GM12878 (cell line): ENCODE data around the gene MYOM1. TPM values are rescaled to one million over a fixed set of nuclear protein-coding genes. Genes with fewer than 3 reads are reported as not detected.
A peak's percentile ranks its signal among the peaks of the same experiment; 100 is the strongest.

Experiments
- ATAC-seq: fragments of 200-7000 bp; cut with Tn5 transposase; 3 replicates; pipeline ENCODE4 v1.9.1; 2020; ENCODE audit warnings: mild to moderate bottlenecking, moderate library complexity
- BruUV-seq: library from RNA; stranded (reverse); fragments of 400-500 nt; replicated peaks from 2 replicates; lab custom pipeline; 2021; lab: Mats Ljungman, UMichigan
- CTCF ChIA-PET: fragments of 300-600 bp; sonication (Branson Sonifier 250); formaldehyde crosslinking; extraction: SDS; loops from one replicate; lab custom pipeline; 2021; ENCODE audit warnings: inconsistent platforms; lab: Yijun Ruan, JAX
- POLR2A ChIA-PET: fragments of 350-600 bp; formaldehyde crosslinking; extraction: SDS; loops from one replicate; lab custom pipeline; 2021; ENCODE audit warnings: inconsistent platforms; lab: Charles Lee
- RAD21 ChIA-PET: fragments of 300-600 bp; sonication (Branson Sonifier 250); formaldehyde crosslinking; loops from one replicate; lab custom pipeline; 2023; ENCODE audit warnings: antibody characterized with exemption; ENCODE audit not compliant: unreplicated experiment; lab: Charles Lee
- SMC1A ChIA-PET: fragments of 300-600 bp; sonication (Branson Sonifier 250); formaldehyde crosslinking; loops from one replicate; lab custom pipeline; 2023; ENCODE audit not compliant: unreplicated experiment, uncharacterized antibody; lab: Charles Lee
- DNase-seq: peaks from one replicate; pipeline ENCODE4 v3.0.0-alpha.2; 2011; ENCODE audit warnings: low read depth, low spot score
- FAIRE-seq: peaks from 3 replicates; lab custom pipeline; 2011; peaks lifted over from hg19 to GRCh38; lab: Jason Lieb, UNC
- H2AFZ ChIP-seq: 2 replicates; pipeline ENCODE4 v1.6.0; 2011; ENCODE audit warnings: low read depth, low read length, control low read depth; ENCODE audit not compliant: control insufficient read depth
- H3K27ac ChIP-seq: 2 replicates; pipeline ENCODE4 v1.5.1; 2011; ENCODE audit warnings: control low read depth; ENCODE audit not compliant: control insufficient read depth, insufficient read depth
- H3K27me3 ChIP-seq, 2 experiments: replicated peaks in 1 of 2; 2 replicates each; pipeline versions ENCODE4 v1.6.0 to v1.6.1; 2011; ENCODE audit warnings: low read length in 1 of 2; ENCODE audit not compliant: control insufficient read depth in 2 of 2, insufficient read depth in 2 of 2
- H3K36me3 ChIP-seq, 2 experiments: 2 replicates each; pipeline ENCODE4 v1.5.1; 2011; ENCODE audit warnings: low read length in 1 of 2; ENCODE audit not compliant: control insufficient read depth in 2 of 2, insufficient read depth in 2 of 2
- H3K4me1 ChIP-seq: 2 replicates; pipeline ENCODE4 v1.6.1; 2011; ENCODE audit warnings: mild to moderate bottlenecking, low read length, moderate library complexity, mixed read lengths; ENCODE audit not compliant: control insufficient read depth, insufficient read depth
- H3K4me2 ChIP-seq: 2 replicates; pipeline ENCODE4 v1.6.0; 2011; ENCODE audit warnings: control low read depth; ENCODE audit not compliant: control insufficient read depth, insufficient read depth
- H3K4me3 ChIP-seq: fragments of 200-600 bp; sonication (generic); 2 replicates; pipeline ENCODE4 v1.5.1; 2016
- H3K79me2 ChIP-seq: 2 replicates; pipeline ENCODE4 v1.6.0; 2011; ENCODE audit warnings: low read length; ENCODE audit not compliant: control insufficient read depth, insufficient read depth
- H3K9ac ChIP-seq: 2 replicates; pipeline ENCODE4 v1.8.0; 2011; ENCODE audit warnings: low read length, control low read depth, mixed read lengths; ENCODE audit not compliant: control insufficient read depth, insufficient read depth
- H3K9me3 ChIP-seq: replicated peaks from 3 replicates; pipeline ENCODE4 v1.5.1; 2011; ENCODE audit warnings: mild to moderate bottlenecking, low read length; ENCODE audit not compliant: control insufficient read depth, insufficient read depth
- H4K20me1 ChIP-seq: 2 replicates; pipeline ENCODE4 v1.6.0; 2011; ENCODE audit not compliant: control insufficient read depth, insufficient read depth
- BCL11A ChIP-seq: IDR thresholded peaks from 2 replicates; pipeline ENCODE4 v1.6.1; 2011; ENCODE audit warnings: low read depth, low read length
- CBX5 ChIP-seq: sonication (generic); IDR thresholded peaks from 2 replicates; pipeline ENCODE4 v1.6.1; 2016; ENCODE audit warnings: low read depth, moderate library complexity, mild to moderate bottlenecking, inconsistent platforms
- CREB1 ChIP-seq: IDR thresholded peaks from 2 replicates; pipeline ENCODE4 v1.6.1; 2012; ENCODE audit warnings: low read depth, mild to moderate bottlenecking, inconsistent platforms
- IRF4 ChIP-seq: IDR thresholded peaks from 2 replicates; pipeline ENCODE4 v1.6.1; 2011; ENCODE audit warnings: low read depth, low read length
- MTA3 ChIP-seq: IDR thresholded peaks from 2 replicates; pipeline ENCODE4 v1.6.1; 2012; ENCODE audit warnings: low read length, inconsistent platforms, borderline replicate concordance
- PAX8 ChIP-seq: fragments of 450-650 bp; IDR thresholded peaks from 2 replicates; pipeline ENCODE4 v1.6.1; 2017; ENCODE audit warnings: mild to moderate bottlenecking, moderate library complexity
- RUNX3 ChIP-seq: IDR thresholded peaks from 2 replicates; pipeline ENCODE4 v1.6.1; 2012; ENCODE audit warnings: low read length, inconsistent platforms
- SMC3 ChIP-seq: IDR thresholded peaks from 2 replicates; pipeline ENCODE4 v1.6.1; 2011; ENCODE audit warnings: low read length, improper control_type of control experiment, borderline replicate concordance
- ZBTB4 ChIP-seq: fragments of 450-650 bp; formaldehyde crosslinking; IDR thresholded peaks from 2 replicates; pipeline ENCODE4 v1.4.0; 2022; ENCODE audit warnings: mild to moderate bottlenecking, moderate library complexity
- WGBS: methylation state at CpG from one replicate; pipeline ENCODE4 v1.1.6; 2016; ENCODE audit warnings: low lambda C conversion rate; ENCODE audit not compliant: insufficient replicate concordance, insufficient coverage; ENCODE audit errors: missing lambda C conversion rate; 5-methylcytosine and 5-hydroxymethylcytosine counted together
- in situ Hi-C: fragments of 300-500 bp; cut with MboI; formaldehyde crosslinking; loops from 9 replicates; pipeline ENCODE4 v1.14.3; 2018; ENCODE audit warnings: mixed read lengths
- intact Hi-C: fragments of 100-400 bp; cut with micrococcal nuclease; formaldehyde crosslinking; loops from one replicate; pipeline ENCODE4 v1.14.2; 2022; ENCODE audit not compliant: unreplicated experiment
- polyA plus RNA-seq, 11 experiments: library from polyadenylated mRNA; depleted of rRNA in 4 of 11; unstranded in 6 of 11; stranded (reverse) in 5 of 11; fragments of >200 nt; fragmentation: Nextera tagmentation in 4 of 11; fragmentation: Illumina TruSeq in 1 of 11; extraction: Ambion mirVana in 4 of 11; extraction: Trizol in 1 of 11; gene quantifications; 1 replicate in 1 of 11; 2 replicates in 10 of 11; pipeline versions ENCODE4 v1.2.1 to v1.2.3, GENCODE V29; 2011 to 2016; ENCODE audit warnings: inconsistent platforms in 2 of 11, missing spikeins in 2 of 11, low read depth in 1 of 11
- total RNA-seq, 4 experiments: library from RNA; depleted of rRNA in 3 of 4; stranded (reverse); fragments of >200 nt in 3 of 4; fragmentation: Illumina TruSeq in 1 of 4; extraction: Trizol in 1 of 4; gene quantifications; 2 replicates each; pipeline versions ENCODE4 v1.2.1 to v1.2.3, GENCODE V29; 2013 to 2021
- TF ChIP-seq, protein P1 (sequence below): fragments of 450-650 bp; formaldehyde crosslinking; IDR thresholded peaks from 2 replicates; pipeline ENCODE4 v1.4.0; 2020; ENCODE audit warnings: mild to moderate bottlenecking, moderate library complexity
- TF ChIP-seq, protein P2 (sequence below): IDR thresholded peaks from 2 replicates; pipeline ENCODE4 v1.6.1; 2012; ENCODE audit warnings: mild to moderate bottlenecking, low read depth, low read length
- TF ChIP-seq, protein P3 (sequence below): fragments of 450-650 bp; IDR thresholded peaks from 2 replicates; pipeline ENCODE4 v1.6.1; 2014; ENCODE audit warnings: mild to moderate bottlenecking

MYOM1 gene
- total and polyA plus RNA-seq, 10 of the 15 experiments (the other 5 are each of a cell fraction or from before 2014, with no cell fraction given), result 0.06 to 1.0 (median 0.57) TPM

GRCh38 chr18:3269241-3269913 lies 49.6 kb upstream of the MYOM1 start:
- ChIA-PET CTCF (interaction anchor here (1.0 to 1.2 kb wide), 2 partner anchors 28 to 397 kb away, joined by 3 to 4 read pairs; no protein-coding TSS in a partner anchor), POLR2A (no interaction called here), SMC1A (interaction anchor here (1.4 kb wide), 2 partner anchors 13 to 21 kb away, joined by 3 read pairs; no protein-coding TSS in a partner anchor), RAD21 (no interaction called here)
- no peak for DNase-seq
- H3K4me2 ChIP-seq, result peak overlapping the region; percentile 68
- no peak overlapping the region for H2AFZ ChIP-seq
- H3K27me3 ChIP-seq, result no peaks in the 10 kb centered on the region
- ATAC-seq, result no peak
- no peak overlapping the region for H3K9ac ChIP-seq
- in situ Hi-C loops (loop anchor here (25.0 kb wide), 1 partner anchor 993 kb away; no protein-coding TSS in a partner anchor), intact Hi-C loops (no loop called here)
- TF ChIP-seq RUNX3 (no peak), SMC3 (no peak), PAX8 (no peak), MTA3 (no peak), CBX5 (no peak), BCL11A (no peak), ZBTB4 (CRISPR knock-in tag) (no peak), IRF4 (no peak), CREB1 (no peak)
- TF ChIP-seq, protein P1, sequence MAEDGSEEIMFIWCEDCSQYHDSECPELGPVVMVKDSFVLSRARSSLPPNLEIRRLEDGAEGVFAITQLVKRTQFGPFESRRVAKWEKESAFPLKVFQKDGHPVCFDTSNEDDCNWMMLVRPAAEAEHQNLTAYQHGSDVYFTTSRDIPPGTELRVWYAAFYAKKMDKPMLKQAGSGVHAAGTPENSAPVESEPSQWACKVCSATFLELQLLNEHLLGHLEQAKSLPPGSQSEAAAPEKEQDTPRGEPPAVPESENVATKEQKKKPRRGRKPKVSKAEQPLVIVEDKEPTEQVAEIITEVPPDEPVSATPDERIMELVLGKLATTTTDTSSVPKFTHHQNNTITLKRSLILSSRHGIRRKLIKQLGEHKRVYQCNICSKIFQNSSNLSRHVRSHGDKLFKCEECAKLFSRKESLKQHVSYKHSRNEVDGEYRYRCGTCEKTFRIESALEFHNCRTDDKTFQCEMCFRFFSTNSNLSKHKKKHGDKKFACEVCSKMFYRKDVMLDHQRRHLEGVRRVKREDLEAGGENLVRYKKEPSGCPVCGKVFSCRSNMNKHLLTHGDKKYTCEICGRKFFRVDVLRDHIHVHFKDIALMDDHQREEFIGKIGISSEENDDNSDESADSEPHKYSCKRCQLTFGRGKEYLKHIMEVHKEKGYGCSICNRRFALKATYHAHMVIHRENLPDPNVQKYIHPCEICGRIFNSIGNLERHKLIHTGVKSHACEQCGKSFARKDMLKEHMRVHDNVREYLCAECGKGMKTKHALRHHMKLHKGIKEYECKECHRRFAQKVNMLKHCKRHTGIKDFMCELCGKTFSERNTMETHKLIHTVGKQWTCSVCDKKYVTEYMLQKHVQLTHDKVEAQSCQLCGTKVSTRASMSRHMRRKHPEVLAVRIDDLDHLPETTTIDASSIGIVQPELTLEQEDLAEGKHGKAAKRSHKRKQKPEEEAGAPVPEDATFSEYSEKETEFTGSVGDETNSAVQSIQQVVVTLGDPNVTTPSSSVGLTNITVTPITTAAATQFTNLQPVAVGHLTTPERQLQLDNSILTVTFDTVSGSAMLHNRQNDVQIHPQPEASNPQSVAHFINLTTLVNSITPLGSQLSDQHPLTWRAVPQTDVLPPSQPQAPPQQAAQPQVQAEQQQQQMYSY (CRISPR knock-in tag), result no peak
- TF ChIP-seq, protein P2, sequence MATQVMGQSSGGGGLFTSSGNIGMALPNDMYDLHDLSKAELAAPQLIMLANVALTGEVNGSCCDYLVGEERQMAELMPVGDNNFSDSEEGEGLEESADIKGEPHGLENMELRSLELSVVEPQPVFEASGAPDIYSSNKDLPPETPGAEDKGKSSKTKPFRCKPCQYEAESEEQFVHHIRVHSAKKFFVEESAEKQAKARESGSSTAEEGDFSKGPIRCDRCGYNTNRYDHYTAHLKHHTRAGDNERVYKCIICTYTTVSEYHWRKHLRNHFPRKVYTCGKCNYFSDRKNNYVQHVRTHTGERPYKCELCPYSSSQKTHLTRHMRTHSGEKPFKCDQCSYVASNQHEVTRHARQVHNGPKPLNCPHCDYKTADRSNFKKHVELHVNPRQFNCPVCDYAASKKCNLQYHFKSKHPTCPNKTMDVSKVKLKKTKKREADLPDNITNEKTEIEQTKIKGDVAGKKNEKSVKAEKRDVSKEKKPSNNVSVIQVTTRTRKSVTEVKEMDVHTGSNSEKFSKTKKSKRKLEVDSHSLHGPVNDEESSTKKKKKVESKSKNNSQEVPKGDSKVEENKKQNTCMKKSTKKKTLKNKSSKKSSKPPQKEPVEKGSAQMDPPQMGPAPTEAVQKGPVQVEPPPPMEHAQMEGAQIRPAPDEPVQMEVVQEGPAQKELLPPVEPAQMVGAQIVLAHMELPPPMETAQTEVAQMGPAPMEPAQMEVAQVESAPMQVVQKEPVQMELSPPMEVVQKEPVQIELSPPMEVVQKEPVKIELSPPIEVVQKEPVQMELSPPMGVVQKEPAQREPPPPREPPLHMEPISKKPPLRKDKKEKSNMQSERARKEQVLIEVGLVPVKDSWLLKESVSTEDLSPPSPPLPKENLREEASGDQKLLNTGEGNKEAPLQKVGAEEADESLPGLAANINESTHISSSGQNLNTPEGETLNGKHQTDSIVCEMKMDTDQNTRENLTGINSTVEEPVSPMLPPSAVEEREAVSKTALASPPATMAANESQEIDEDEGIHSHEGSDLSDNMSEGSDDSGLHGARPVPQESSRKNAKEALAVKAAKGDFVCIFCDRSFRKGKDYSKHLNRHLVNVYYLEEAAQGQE, result no peak
- TF ChIP-seq, protein P3, sequence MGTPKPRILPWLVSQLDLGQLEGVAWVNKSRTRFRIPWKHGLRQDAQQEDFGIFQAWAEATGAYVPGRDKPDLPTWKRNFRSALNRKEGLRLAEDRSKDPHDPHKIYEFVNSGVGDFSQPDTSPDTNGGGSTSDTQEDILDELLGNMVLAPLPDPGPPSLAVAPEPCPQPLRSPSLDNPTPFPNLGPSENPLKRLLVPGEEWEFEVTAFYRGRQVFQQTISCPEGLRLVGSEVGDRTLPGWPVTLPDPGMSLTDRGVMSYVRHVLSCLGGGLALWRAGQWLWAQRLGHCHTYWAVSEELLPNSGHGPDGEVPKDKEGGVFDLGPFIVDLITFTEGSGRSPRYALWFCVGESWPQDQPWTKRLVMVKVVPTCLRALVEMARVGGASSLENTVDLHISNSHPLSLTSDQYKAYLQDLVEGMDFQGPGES, result no peak
- H3K9me3 ChIP-seq, result no peaks in the 10 kb centered on the region
- no peak overlapping the region for H3K4me3 ChIP-seq
- no TSS peak for BruUV-seq
- H3K36me3 ChIP-seq, result peaks cover 2 to 5% of the 10 kb centered on the region in 2 experiments; a peak in 3 of 4 replicates
- H3K27ac ChIP-seq, result no peak overlapping the region
- no peak for FAIRE-seq
- H4K20me1 ChIP-seq, result no peaks in the 10 kb centered on the region
- peaks cover 11% of the 10 kb centered on the region for H3K4me1 ChIP-seq
- WGBS, result 98% methylated on average over 4 of the region's 4 CpGs
- H3K79me2 ChIP-seq, result peaks cover 85% of the 10 kb centered on the region
